ENCODE measurements around the gene ENOX1. TPM values are rescaled to one million over a fixed set of nuclear protein-coding genes. Genes with fewer than 3 reads are reported as not detected.

ENOX1 gene
- total RNA-seq, 2 donors from 2014 or later: 0.22 to 1.4 TPM

DNA sequence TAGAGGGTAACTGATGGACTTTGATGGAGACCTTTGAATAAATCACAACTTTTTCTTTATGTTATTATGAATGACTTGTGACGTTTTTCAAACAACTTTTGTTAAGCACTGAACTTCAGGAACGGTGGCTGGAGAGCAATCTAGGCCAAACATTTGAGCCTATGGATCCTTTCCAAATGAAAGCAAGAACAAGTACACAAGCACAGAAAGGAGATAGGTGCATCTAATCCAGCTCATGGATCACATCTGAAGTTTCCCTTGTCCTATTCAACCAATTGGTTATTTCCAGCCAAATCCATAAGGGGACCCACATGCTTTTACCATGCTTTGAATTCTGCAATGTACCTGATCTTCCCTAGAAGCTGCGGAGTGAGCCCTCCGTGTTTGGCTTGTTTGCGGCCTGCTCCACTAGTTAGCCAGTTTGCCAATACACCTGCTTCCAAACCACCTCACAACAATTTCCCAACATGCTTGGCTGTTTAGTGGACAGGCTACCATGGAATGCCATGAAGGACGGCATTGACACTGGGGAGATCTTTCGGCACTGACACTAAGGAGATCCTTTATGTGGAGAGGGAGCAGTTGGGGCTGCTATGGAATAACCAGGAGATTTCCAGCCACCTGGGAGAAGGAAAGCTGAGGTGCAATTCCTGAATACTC is 447.5 kb downstream of the ENOX1 start:
- Histone ChIP-seq H3K27ac (no peak overlapping the region), H3K4me1 (no peaks in the 10 kb centered on the region), H3K9me3 (no peaks in the 10 kb centered on the region), H3K9ac (ENCODE audit: low read depth in 2 of 2, low read length in 2 of 2) (no peak overlapping the region), H3K4me3 (no peak overlapping the region), H3K36me3 (no peaks in the 10 kb centered on the region), H3K27me3 (no peaks in the 10 kb centered on the region)
- no peak for DNase-seq
- intact Hi-C loops (cut with DNase I): no loop called here
- TF ChIP-seq, protein P1, sequence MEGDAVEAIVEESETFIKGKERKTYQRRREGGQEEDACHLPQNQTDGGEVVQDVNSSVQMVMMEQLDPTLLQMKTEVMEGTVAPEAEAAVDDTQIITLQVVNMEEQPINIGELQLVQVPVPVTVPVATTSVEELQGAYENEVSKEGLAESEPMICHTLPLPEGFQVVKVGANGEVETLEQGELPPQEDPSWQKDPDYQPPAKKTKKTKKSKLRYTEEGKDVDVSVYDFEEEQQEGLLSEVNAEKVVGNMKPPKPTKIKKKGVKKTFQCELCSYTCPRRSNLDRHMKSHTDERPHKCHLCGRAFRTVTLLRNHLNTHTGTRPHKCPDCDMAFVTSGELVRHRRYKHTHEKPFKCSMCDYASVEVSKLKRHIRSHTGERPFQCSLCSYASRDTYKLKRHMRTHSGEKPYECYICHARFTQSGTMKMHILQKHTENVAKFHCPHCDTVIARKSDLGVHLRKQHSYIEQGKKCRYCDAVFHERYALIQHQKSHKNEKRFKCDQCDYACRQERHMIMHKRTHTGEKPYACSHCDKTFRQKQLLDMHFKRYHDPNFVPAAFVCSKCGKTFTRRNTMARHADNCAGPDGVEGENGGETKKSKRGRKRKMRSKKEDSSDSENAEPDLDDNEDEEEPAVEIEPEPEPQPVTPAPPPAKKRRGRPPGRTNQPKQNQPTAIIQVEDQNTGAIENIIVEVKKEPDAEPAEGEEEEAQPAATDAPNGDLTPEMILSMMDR (IDR thresholded peaks at IDR 0.05): no peak

DNA sequence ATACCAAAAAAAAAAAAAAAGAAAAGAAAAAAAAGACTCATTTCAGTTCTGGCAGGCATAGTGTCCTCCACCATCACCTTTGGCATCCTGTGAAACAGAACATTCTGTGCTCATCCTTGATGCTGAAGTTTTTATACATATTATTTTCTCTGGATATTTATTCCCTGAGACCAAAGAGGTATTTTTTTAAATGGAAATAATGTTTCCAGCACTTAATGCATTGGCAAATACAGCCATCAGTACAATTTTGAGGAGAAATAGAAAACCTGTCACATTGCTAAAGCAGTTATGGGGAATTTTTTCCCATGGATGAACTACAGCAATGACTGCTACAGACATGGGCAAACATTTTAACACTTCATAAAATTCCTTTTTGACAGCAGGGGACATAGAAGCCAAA is 451.0 kb downstream of the ENOX1 start:
- Histone ChIP-seq H3K9ac (ENCODE audit: low read depth in 2 of 2, low read length in 2 of 2) (no peak overlapping the region), H3K4me1 (no peaks in the 10 kb centered on the region), H3K4me3 (no peak overlapping the region), H3K27ac (no peak overlapping the region), H3K27me3 (no peaks in the 10 kb centered on the region), H3K9me3 (no peaks in the 10 kb centered on the region), H3K36me3 (no peaks in the 10 kb centered on the region)
- DNase-seq: no peak
- intact Hi-C loops (cut with DNase I): no loop called here
- TF ChIP-seq, protein P1 (IDR thresholded peaks at IDR 0.05): no peak

DNA sequence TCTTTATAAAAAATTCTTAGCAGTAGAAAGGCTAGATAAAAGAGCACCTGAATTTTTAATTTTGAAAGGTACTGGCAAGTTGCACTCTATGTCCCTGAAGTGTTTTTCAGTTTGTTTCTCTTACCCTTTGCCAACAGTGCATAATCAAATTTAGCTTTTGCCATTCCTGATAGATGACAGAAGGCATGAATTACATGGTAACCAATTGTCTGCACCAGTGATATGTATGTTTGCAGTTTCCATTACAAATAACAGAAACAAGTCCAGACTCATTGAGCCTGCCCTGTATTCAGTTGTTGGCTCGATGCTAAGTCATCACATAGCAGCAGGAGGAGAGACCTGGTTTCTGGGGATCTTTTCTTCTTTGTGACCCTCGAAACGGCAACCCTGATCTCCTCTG is 453.6 kb downstream of the ENOX1 start:
- Histone ChIP-seq H3K4me1 (no peaks in the 10 kb centered on the region), H3K9me3 (no peaks in the 10 kb centered on the region), H3K36me3 (no peaks in the 10 kb centered on the region), H3K4me3 (no peak overlapping the region), H3K9ac (ENCODE audit: low read depth in 2 of 2, low read length in 2 of 2) (no peak overlapping the region), H3K27me3 (no peaks in the 10 kb centered on the region), H3K27ac (no peak overlapping the region)
- no peak for DNase-seq
- TF ChIP-seq, protein P1 (IDR thresholded peaks at IDR 0.05): no peak
- intact Hi-C loops (cut with DNase I): no loop called here

DNA sequence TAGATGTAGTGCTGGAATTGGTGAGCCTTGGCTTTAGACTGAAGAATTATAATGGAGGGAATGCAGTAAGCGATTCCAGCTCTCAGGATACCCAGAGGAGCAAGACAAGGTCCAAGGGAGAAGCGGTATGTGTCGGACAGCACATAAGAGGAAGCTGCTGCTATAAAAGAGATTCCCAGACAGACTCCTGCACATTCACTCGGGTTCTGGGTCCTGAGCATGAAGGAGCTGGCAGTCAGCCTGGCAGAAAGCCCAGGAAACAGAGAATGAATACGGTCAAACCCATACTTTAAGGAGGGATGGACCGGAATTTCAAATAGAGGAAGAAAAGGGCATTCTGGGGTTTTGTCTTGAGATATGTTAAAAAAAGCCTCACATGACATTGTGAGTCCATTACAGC is 455.1 kb downstream of the ENOX1 start:
- no peak overlapping the region for H3K27ac ChIP-seq
- TF ChIP-seq, protein P1 (IDR thresholded peaks at IDR 0.05): no peak

DNA sequence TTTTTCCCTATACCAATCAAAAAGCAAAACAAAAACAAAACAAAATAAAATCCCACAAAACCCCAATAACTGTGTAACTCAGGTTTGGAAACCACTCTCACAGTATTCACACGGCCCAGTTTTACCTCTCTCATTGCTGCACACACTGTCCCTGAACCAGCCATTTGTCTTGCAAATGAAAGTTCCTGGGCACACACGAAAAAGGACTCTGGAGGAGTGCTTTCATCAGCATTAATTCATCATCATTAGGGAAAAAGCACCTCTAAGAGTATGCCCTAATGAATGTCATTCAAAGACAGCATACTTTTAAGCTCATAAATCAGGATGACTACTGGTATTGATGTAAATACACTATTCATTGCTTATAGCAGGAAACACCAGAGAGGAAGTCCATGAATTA is 457.1 kb downstream of the ENOX1 start:
- intact Hi-C loops (cut with DNase I): no loop called here
- Histone ChIP-seq H3K4me3 (no peak overlapping the region), H3K9ac (ENCODE audit: low read depth in 2 of 2, low read length in 2 of 2) (no peak overlapping the region), H3K9me3 (no peaks in the 10 kb centered on the region), H3K4me1 (no peaks in the 10 kb centered on the region), H3K36me3 (no peaks in the 10 kb centered on the region), H3K27ac (no peak overlapping the region), H3K27me3 (no peaks in the 10 kb centered on the region)
- DNase-seq: no peak
- TF ChIP-seq, protein P1 (IDR thresholded peaks at IDR 0.05): no peak

More for the DNA sequence above, 455.1 kb downstream of the ENOX1 start:
- no peaks in the 10 kb centered on the region for H3K4me1 ChIP-seq
- no peaks in the 10 kb centered on the region for H3K36me3 ChIP-seq
- DNase-seq: no peak
- intact Hi-C loops (cut with DNase I): no loop called here
- no peaks in the 10 kb centered on the region for H3K9me3 ChIP-seq
- H3K27me3 ChIP-seq: no peaks in the 10 kb centered on the region
- H3K4me3 ChIP-seq: no peak overlapping the region
- no peak overlapping the region for H3K9ac ChIP-seq (ENCODE audit: low read depth in 2 of 2, low read length in 2 of 2)

Data from colonic mucosa (tissue), 4 donors.